Adipose tissue (tissue), 3 donors: Measurements from ENCODE around the gene ADD2. TPM values are rescaled to one million over a fixed set of nuclear protein-coding genes. Genes with fewer than 3 reads are reported as not detected.
"Not testable (repeated sequence)": the region's sequence is repeated elsewhere in the genome, so short reads cannot be mapped to it uniquely, and the experiment has no call there.

Experiments used
- H3K27ac ChIP-seq: one replicate; pipeline ENCODE4 v1.5.1; 2013; ENCODE audit warnings: low read depth, low read length
- WGBS, 3 donors: extraction: QIAGEN DNeasy Blood & Tissue Kit; methylation state at CpG; one replicate each; pipeline ENCODE4 v1.1.7; 2013; 5-methylcytosine and 5-hydroxymethylcytosine counted together
- polyA plus RNA-seq, 3 donors: library from polyadenylated mRNA; stranded (reverse); fragments of 200-250 nt; gene quantifications; one replicate each; pipeline ENCODE4 v1.2.3, GENCODE V29; 2013
- donor health status: healthy with polysubstance abuse.
- donor health status: Bipolar disorder and iron deficiency.
- donor health status: healthy.

ADD2 gene
- polyA plus RNA-seq, 3 donors = 0.97 to 1.1 (median 1.0) TPM

DNA sequence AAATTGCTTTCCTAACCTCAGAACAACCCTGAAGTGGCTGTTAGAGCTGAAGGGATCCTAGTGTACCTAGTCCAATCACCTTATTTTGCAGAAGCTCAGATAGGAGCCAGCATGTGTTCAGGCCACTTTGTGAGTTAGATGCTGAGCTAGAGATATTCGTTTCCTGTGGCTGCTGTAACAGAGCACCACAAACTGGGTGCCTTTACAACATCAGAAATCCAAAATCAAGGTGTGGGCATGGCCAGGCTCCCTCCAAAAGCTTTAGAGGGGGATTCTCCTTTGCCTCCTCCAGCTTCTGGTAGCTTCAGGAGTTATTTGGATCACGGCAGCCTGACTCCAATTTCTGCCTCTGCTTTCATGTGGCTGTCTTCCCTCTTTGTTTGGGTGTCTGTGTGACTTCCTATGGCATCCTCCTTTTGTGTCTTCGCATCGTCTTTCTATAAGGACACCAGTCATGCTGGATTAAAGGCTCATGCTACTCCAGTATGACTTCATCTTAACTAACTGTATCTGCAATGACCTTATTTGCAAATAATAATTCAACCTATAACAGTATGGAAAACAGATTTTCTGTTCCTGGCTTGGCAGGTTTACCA lies 128.1 kb downstream of the ADD2 start:
- WGBS, 3 donors = 54 to 71% (median 56%) methylated on average over 4 of the region's 4 CpGs

DNA sequence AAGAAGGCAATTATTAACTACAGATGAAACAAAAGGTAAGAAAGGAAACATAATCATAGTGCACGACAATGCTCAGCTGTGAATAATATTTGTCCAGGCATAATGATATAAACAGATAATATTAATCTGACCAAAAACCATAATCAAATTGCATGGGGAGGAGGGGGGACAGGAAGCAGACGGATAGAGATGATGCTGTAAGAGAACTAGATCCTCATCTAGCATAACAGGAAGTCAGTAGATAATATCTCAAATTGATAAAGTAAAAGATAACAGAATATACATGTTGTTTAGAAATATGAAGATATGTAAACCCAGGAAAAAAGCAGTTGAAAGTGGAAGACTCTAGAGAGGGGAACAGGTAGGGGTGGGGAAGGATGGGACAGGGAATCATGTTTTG lies 129.4 kb downstream of the ADD2 start:
- H3K27ac ChIP-seq = no peak overlapping the region

More for the DNA sequence above, 128.1 kb downstream of the ADD2 start:
- H3K27ac ChIP-seq = no peak overlapping the region

GRCh38 chr2:70633508-70633907 lies 134.5 kb downstream of the ADD2 start:
- 43 to 89% (median 88%) methylated on average over 1 of the region's 1 CpG for whole genome bisulfite sequencing, 3 donors
- no peak overlapping the region for H3K27ac ChIP-seq

More for the DNA sequence above, 129.4 kb downstream of the ADD2 start:
- WGBS, 3 donors = 51 to 64% (median 62%) methylated on average over 2 of the region's 2 CpGs

DNA sequence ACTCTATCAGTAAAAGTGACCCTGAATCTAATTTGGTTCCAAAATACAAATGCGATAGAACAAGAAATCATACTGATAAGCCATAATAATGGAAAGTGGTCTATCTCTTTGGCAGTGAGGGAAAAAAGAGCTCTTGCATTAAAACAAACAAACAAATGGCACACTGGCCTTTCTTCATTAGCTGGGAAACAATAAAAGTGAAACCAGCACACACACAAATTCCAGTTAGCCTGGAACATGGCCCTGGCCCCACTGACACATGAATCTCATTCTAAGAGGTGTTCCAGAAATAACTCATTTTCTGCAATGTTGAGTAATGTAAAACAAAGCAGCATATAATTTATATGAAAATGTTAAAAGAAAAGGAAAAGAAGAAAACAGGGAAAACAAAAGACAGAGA lies 135.0 kb downstream of the ADD2 start:
- H3K27ac ChIP-seq = no peak overlapping the region
- 63 to 88% (median 82%) methylated on average over 1 of the region's 1 CpG for WGBS, 3 donors

GRCh38 chr2:70632388-70632787 lies 135.6 kb downstream of the ADD2 start:
- 33 to 40% (median 38%) methylated on average over 1 of the region's 1 CpG for WGBS, 3 donors
- no peak overlapping the region for H3K27ac ChIP-seq

- no peak overlapping the region for H3K27ac ChIP-seq
- 77 to 86% (median 83%) methylated on average over 1 of the region's 1 CpG for WGBS, 3 donors
Measured at GRCh38 chr2:70630761-70631160, 137.2 kb downstream of the ADD2 start.

GRCh38 chr2:70627211-70627898 lies 140.6 kb downstream of the ADD2 start:
- no peak overlapping the region for H3K27ac ChIP-seq
- WGBS, 3 donors = 22 to 58% (median 56%) methylated on average over 2 of the region's 2 CpGs

DNA sequence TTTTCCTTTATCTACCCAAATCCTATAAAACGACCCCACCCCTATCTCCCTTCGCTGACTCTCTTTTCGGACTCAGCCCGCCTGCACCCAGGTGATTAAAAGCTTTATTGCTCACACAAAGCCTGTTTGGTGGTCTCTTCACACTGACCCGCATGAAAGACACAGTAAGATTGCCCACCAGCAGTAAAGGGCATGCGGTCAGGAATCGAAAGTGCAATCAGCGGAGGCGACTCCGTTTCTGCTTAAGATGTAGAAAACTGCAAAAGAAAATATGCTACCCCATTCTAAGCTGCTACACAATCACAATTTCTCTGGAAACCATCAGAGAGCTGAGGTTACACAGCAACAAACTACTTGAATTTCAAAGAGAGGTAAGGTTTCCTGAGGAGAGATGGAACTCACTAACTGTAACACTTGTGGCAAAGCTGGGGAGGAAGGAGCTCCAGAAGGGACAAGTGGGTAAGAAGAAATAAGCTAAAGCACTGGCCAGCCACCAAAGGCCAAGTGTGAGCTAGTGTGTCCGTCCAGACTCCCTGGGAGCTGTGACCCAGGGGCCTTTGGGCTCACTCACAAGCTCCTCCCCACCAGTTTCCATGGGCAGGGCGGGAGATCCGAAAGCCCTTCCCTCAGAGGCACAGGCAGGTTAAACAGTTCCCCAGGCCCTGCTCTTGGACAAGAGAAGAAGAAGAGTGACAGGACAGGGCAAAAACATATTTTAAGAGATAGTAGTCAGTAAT lies 141.6 kb downstream of the ADD2 start:
- no peak overlapping the region for H3K27ac ChIP-seq
- WGBS, 3 donors = 71 to 77% (median 72%) methylated on average over 13 of the region's 13 CpGs

- 82 to 86% (median 83%) methylated on average over 6 of the region's 6 CpGs for WGBS, 3 donors
- not testable (repeated sequence) for H3K27ac ChIP-seq
Measured at GRCh38 chr2:70621536-70621935, 146.5 kb downstream of the ADD2 start.

DNA sequence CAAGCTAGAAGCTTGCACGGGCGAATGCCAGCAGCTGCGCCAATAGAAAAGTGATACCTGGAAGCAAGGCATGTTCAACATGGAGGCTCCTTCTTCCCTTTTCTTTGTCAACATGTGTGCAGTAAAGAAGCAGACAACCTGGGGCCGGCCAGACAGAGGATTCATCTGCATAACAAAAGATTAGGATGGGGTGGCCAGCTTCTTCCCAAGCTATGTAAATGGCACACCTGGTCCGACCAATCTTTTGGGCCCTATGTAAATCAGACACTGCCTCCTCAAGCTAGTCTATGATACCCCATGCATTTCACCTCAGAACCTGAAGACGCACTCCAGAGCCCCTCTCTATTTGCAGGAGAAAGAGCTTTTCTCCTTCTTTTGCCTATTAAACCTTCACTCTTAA lies 148.0 kb downstream of the ADD2 start:
- no peak overlapping the region for H3K27ac ChIP-seq
- 74 to 86% (median 78%) methylated on average over 6 of the region's 6 CpGs for WGBS, 3 donors

DNA sequence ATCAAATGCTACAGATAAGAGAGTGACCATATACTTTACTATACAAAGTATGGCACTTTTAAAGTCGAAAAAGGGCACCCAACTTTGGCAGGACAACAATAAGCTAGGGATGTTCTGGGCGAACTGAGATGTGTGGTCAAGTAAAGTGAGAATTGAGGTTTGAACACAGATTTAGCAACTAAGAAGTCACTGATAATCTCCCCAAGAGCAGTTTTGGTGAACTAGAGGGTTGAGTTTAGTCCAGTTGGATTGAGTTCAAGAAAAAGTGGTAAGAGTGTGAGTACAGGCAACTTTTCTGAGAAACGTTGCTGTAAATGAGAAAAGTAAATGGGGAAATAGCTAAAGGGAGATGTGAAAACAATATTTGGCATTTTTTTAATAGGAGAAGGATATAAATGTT lies 148.8 kb downstream of the ADD2 start:
- H3K27ac ChIP-seq = no peak overlapping the region
- 61 to 75% (median 74%) methylated on average over 3 of the region's 3 CpGs for WGBS, 3 donors

- H3K27ac ChIP-seq = no peak overlapping the region
- WGBS, 3 donors = 81 to 85% (median 83%) methylated on average over 6 of the region's 6 CpGs
Measured at GRCh38 chr2:70616168-70616694, 151.8 kb downstream of the ADD2 start.

DNA sequence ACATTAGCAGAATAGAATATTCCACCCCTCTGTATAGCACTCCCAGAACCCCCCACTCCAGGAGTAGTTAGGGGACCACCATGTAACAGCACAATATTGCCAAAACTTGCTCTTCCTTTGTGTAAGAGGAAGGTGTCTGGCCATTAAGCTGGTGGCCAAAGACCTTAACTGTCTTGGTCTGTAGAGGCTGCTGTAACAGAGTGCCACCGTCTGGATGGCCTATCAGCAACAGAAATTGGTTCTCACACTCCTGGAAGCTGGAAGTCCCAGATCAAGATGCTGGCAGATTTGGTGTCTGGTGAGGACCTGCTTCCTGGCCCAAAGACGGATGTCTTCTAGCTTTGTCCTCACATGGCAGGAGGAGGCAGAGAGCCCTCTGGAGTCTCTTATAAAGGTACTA lies 152.8 kb downstream of the ADD2 start:
- WGBS, 3 donors = 66 to 77% (median 73%) methylated on average over 2 of the region's 2 CpGs
- no peak overlapping the region for H3K27ac ChIP-seq

GRCh38 chr2:70613521-70613920 lies 154.5 kb downstream of the ADD2 start:
- 75 to 81% (median 78%) methylated on average over 7 of the region's 7 CpGs for WGBS, 3 donors
- no peak overlapping the region for H3K27ac ChIP-seq

GRCh38 chr2:70612574-70612973 lies 155.4 kb downstream of the ADD2 start:
- no peak overlapping the region for H3K27ac ChIP-seq
- WGBS, 3 donors = 87 to 91% (median 88%) methylated on average over 3 of the region's 3 CpGs

- no peak overlapping the region for H3K27ac ChIP-seq
- WGBS, 3 donors = 46 to 87% (median 79%) methylated on average over 6 of the region's 6 CpGs
Measured at GRCh38 chr2:70608373-70608772, 159.6 kb downstream of the ADD2 start.

GRCh38 chr2:70607121-70607561 lies 160.9 kb downstream of the ADD2 start:
- H3K27ac ChIP-seq = no peak overlapping the region

More at GRCh38 chr2:70607121-70607561, 160.9 kb downstream of the ADD2 start:
- 68 to 78% (median 75%) methylated on average over 8 of the region's 8 CpGs for WGBS, 3 donors
